ENCODE measurements around the gene LAT.

Gene LAT

DNA sequence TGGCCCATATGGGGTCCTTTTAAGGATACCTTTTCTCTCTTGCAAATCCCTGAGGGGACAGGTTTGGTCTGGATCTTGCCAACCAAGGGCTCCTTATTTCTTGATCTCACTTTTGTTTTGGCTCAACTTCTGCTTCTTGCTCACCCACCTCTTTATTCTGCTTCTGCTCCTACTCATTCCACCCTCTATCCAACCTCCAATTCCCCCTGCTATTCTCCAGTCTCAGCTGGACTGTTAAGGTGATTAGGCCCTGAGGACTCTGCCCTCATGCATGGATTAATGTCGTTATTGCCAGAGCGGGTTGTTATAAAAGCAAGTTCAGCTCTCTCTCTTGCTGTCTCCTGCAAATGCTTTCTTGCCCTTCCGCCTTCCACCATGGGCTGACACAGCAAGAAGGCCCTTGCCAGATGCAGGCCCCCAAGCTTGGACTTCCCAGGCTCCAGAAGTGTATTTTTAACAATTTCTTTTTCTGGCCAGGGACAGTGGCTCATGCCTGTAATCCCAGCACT lies 29.8 kb downstream of the LAT start:
- ATAC-seq: no peak
- TF ChIP-seq ZNF8 (CRISPR knock-in tag; IDR thresholded peaks at IDR 0.05) (no peak), ZC3H10 (CRISPR knock-in tag; IDR thresholded peaks at IDR 0.05) (no peak), ZNF565 (CRISPR knock-in tag; conservative IDR thresholded peaks at IDR 0.05; ENCODE audit: low read depth) (no peak), ZFP30 (CRISPR knock-in tag; IDR thresholded peaks at IDR 0.05) (no peak), BACH2 (CRISPR knock-in tag; IDR thresholded peaks at IDR 0.05; ENCODE audit: borderline replicate concordance) (no peak), SNAI2 (CRISPR knock-in tag; IDR thresholded peaks at IDR 0.05) (no peak), ESRRG (CRISPR knock-in tag; IDR thresholded peaks at IDR 0.05) (no peak), CSDC2 (CRISPR knock-in tag; IDR thresholded peaks at IDR 0.05) (no peak), ISL1 (CRISPR knock-in tag; IDR thresholded peaks at IDR 0.05) (no peak), ZNF70 (CRISPR knock-in tag; IDR thresholded peaks at IDR 0.05) (no peak), PPARA (CRISPR knock-in tag; IDR thresholded peaks at IDR 0.05; ENCODE audit: borderline replicate concordance) (no peak), OSR1 (CRISPR knock-in tag; IDR thresholded peaks at IDR 0.05) (no peak)
- TF ChIP-seq, protein P1, sequence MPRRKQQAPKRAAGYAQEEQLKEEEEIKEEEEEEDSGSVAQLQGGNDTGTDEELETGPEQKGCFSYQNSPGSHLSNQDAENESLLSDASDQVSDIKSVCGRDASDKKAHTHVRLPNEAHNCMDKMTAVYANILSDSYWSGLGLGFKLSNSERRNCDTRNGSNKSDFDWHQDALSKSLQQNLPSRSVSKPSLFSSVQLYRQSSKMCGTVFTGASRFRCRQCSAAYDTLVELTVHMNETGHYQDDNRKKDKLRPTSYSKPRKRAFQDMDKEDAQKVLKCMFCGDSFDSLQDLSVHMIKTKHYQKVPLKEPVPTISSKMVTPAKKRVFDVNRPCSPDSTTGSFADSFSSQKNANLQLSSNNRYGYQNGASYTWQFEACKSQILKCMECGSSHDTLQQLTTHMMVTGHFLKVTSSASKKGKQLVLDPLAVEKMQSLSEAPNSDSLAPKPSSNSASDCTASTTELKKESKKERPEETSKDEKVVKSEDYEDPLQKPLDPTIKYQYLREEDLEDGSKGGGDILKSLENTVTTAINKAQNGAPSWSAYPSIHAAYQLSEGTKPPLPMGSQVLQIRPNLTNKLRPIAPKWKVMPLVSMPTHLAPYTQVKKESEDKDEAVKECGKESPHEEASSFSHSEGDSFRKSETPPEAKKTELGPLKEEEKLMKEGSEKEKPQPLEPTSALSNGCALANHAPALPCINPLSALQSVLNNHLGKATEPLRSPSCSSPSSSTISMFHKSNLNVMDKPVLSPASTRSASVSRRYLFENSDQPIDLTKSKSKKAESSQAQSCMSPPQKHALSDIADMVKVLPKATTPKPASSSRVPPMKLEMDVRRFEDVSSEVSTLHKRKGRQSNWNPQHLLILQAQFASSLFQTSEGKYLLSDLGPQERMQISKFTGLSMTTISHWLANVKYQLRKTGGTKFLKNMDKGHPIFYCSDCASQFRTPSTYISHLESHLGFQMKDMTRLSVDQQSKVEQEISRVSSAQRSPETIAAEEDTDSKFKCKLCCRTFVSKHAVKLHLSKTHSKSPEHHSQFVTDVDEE (CRISPR knock-in tag; IDR thresholded peaks at IDR 0.05): no peak
- TF ChIP-seq, protein P2, sequence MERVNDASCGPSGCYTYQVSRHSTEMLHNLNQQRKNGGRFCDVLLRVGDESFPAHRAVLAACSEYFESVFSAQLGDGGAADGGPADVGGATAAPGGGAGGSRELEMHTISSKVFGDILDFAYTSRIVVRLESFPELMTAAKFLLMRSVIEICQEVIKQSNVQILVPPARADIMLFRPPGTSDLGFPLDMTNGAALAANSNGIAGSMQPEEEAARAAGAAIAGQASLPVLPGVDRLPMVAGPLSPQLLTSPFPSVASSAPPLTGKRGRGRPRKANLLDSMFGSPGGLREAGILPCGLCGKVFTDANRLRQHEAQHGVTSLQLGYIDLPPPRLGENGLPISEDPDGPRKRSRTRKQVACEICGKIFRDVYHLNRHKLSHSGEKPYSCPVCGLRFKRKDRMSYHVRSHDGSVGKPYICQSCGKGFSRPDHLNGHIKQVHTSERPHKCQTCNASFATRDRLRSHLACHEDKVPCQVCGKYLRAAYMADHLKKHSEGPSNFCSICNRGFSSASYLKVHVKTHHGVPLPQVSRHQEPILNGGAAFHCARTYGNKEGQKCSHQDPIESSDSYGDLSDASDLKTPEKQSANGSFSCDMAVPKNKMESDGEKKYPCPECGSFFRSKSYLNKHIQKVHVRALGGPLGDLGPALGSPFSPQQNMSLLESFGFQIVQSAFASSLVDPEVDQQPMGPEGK (CRISPR knock-in tag; IDR thresholded peaks at IDR 0.05; ENCODE audit: borderline replicate concordance): no peak

DNA sequence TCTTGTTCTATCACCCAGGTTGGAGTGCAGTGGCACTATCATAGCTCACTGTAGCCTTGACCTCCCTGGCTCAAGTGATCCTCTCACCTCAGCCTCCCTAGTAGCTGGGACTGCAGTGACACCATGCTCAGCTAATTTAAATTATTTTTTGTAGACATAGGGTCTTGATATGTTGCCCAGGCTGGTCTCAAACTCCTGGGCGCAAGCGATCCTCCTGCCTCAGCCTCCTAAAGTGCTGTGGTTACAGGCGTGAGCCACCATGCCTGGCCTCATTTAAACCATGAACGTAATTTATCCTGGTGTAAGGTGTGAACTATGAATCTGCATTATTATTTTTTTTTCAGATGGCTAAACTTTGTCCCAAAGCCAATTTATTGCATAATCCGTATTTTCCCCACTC lies 37.3 kb downstream of the LAT start:
- no peak for TF ChIP-seq ARNTL (CRISPR knock-in tag; IDR thresholded peaks at IDR 0.05; ENCODE audit: borderline replicate concordance, low read depth)
- no peak for TF ChIP-seq ZNF565 (CRISPR knock-in tag; conservative IDR thresholded peaks at IDR 0.05; ENCODE audit: low read depth)
- TF ChIP-seq ZFP3 (CRISPR knock-in tag; IDR thresholded peaks at IDR 0.05): no peak
- TF ChIP-seq ESRRG (CRISPR knock-in tag; IDR thresholded peaks at IDR 0.05): no peak
- no peak for TF ChIP-seq TCF4 (CRISPR knock-in tag; IDR thresholded peaks at IDR 0.05; ENCODE audit: borderline replicate concordance)
- no peak for TF ChIP-seq CSDC2 (CRISPR knock-in tag; IDR thresholded peaks at IDR 0.05)
- no peak for TF ChIP-seq ZNF8 (CRISPR knock-in tag; IDR thresholded peaks at IDR 0.05)
- TF ChIP-seq, protein P3, sequence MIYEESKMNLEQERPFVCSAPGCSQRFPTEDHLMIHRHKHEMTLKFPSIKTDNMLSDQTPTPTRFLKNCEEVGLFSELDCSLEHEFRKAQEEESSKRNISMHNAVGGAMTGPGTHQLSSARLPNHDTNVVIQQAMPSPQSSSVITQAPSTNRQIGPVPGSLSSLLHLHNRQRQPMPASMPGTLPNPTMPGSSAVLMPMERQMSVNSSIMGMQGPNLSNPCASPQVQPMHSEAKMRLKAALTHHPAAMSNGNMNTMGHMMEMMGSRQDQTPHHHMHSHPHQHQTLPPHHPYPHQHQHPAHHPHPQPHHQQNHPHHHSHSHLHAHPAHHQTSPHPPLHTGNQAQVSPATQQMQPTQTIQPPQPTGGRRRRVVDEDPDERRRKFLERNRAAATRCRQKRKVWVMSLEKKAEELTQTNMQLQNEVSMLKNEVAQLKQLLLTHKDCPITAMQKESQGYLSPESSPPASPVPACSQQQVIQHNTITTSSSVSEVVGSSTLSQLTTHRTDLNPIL (CRISPR knock-in tag; IDR thresholded peaks at IDR 0.05; ENCODE audit: low read depth): no peak
- no peak for TF ChIP-seq ISL1 (CRISPR knock-in tag; IDR thresholded peaks at IDR 0.05)
- no peak for ATAC-seq

DNA sequence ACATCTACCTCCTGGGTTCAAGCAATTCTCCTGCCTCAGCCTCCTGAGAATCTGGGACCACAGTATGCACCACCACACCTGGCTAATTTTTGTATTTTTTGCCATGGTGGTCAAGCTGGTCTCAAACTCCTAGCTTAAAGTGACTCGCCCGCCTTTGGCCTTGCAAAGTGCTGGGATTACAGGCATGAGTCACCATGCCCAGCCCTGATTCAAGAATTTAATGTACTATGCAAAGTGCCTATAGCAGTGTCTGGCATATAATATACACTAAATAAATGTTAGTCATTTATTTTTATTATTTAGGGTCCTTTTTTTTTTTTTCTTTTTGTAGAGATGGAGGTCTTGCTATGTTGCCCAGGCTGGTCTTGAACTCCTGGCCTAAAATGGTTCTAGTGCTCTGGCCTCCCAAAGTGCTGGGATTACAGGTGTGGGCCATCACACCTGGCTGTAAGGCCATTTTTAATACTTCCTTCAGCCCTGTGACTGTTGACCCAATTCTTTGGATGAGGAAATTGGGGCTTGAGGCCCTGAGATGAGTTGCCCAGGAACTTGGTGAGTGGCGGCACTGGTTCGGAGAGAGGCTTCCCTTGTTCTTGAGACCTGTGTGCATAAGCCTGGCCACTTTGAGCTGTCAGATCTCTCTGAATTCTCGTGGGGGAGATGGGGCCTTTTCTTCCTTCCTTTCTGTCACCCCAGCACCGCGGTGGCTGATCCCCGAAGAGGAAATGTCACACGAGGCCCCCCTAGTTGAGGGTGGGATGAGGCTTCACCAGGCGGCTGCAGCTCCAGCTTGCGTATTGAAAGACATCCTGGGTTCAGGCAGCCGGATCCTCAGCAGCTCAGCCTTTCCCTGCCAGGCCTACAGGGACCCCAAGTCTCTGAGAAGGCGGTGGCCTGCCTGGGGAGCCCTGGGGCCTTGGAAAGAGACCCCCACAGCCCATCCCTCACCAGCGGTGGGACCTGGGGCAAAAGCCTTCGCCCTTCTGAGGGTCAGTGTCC lies 38.7 kb downstream of the LAT start:
- ATAC-seq: no peak
- TF ChIP-seq ZNF565 (CRISPR knock-in tag; conservative IDR thresholded peaks at IDR 0.05; ENCODE audit: low read depth) (no peak), ESRRG (CRISPR knock-in tag; IDR thresholded peaks at IDR 0.05) (no peak), ZNF70 (CRISPR knock-in tag; IDR thresholded peaks at IDR 0.05) (no peak), TCF4 (CRISPR knock-in tag; IDR thresholded peaks at IDR 0.05; ENCODE audit: borderline replicate concordance) (no peak), ZC3H10 (CRISPR knock-in tag; IDR thresholded peaks at IDR 0.05) (no peak)
- TF ChIP-seq, protein P3 (CRISPR knock-in tag; IDR thresholded peaks at IDR 0.05; ENCODE audit: low read depth): no peak
- TF ChIP-seq, protein P4, sequence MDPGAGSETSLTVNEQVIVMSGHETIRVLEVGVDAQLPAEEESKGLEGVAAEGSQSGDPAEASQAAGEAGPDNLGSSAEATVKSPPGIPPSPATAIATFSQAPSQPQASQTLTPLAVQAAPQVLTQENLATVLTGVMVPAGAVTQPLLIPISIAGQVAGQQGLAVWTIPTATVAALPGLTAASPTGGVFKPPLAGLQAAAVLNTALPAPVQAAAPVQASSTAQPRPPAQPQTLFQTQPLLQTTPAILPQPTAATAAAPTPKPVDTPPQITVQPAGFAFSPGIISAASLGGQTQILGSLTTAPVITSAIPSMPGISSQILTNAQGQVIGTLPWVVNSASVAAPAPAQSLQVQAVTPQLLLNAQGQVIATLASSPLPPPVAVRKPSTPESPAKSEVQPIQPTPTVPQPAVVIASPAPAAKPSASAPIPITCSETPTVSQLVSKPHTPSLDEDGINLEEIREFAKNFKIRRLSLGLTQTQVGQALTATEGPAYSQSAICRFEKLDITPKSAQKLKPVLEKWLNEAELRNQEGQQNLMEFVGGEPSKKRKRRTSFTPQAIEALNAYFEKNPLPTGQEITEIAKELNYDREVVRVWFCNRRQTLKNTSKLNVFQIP (CRISPR knock-in tag; IDR thresholded peaks at IDR 0.05; ENCODE audit: borderline replicate concordance, low read depth): no peak
- TF ChIP-seq, protein P1 (CRISPR knock-in tag; IDR thresholded peaks at IDR 0.05): no peak
- TF ChIP-seq, protein P5, sequence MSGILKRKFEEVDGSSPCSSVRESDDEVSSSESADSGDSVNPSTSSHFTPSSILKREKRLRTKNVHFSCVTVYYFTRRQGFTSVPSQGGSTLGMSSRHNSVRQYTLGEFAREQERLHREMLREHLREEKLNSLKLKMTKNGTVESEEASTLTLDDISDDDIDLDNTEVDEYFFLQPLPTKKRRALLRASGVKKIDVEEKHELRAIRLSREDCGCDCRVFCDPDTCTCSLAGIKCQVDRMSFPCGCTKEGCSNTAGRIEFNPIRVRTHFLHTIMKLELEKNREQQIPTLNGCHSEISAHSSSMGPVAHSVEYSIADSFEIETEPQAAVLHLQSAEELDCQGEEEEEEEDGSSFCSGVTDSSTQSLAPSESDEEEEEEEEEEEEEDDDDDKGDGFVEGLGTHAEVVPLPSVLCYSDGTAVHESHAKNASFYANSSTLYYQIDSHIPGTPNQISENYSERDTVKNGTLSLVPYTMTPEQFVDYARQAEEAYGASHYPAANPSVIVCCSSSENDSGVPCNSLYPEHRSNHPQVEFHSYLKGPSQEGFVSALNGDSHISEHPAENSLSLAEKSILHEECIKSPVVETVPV (CRISPR knock-in tag; IDR thresholded peaks at IDR 0.05): no peak
